ENCODE results near the gene SCML2.
A peak's percentile ranks its signal among the peaks of the same experiment; 100 is the strongest.

SCML2 gene

DNA sequence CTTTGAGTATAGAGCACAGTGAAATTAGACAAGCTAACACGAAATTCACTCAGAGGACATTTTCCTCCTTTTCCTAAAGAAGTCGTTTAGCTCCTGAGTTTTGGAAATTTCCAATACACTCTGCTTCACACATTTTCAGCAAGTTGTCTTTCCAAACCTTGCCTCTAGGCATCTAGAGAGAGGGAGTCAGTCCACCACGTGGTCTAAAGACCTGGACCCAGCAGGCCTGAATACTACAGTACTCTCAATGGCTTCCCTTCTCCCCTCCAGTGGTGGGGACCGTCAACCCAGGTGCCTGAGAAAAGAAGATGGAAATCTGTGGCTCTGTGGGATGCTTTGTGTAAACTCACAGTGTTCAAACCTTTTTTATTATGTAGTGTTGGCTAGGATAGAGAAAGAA lies 13.9 kb upstream of the SCML2 start:
- Histone ChIP-seq H3K4me2 (ENCODE audit: low read length, poor library complexity, severe bottlenecking) (no peak overlapping the region), H4K8ac (ENCODE audit: low read length) (no peak overlapping the region), H3K9ac (ENCODE audit: low read length) (no peak overlapping the region), H3K27me3 (ENCODE audit: control insufficient read depth in 1 of 2, insufficient read depth in 1 of 2, low read length in 2 of 2) (peaks cover 0 to 17% of the 10 kb centered on the region in 2 experiments), H2BK15ac (ENCODE audit: low read depth, poor library complexity, severe bottlenecking) (no peak overlapping the region), H3K4ac (ENCODE audit: low read depth in 1 of 2, low read length in 2 of 2) (no peak overlapping the region), H2BK12ac (ENCODE audit: low read length in 2 of 2) (no peak overlapping the region), H3K14ac (ENCODE audit: low read length in 2 of 2) (no peak overlapping the region), H3K36me3 (ENCODE audit: control insufficient read depth in 1 of 2, insufficient read depth in 2 of 2, low read depth in 1 of 2, low read length in 2 of 2) (no peaks in the 10 kb centered on the region), H2BK5ac (ENCODE audit: low read depth, low read length, poor library complexity, severe bottlenecking) (no peak overlapping the region), H3K9me3 (ENCODE audit: control insufficient read depth, low read length) (no peaks in the 10 kb centered on the region), H2AK5ac (ENCODE audit: low read length, severe bottlenecking) (no peak overlapping the region), H3K79me1 (replicated peaks; ENCODE audit: low read length, poor library complexity, severe bottlenecking) (no peaks in the 10 kb centered on the region), H2AFZ (ENCODE audit: low read depth, low read length) (no peak overlapping the region), H3K27ac (ENCODE audit: low read length, poor library complexity, severe bottlenecking) (no peak overlapping the region), H3K18ac (ENCODE audit: low read depth in 1 of 2, low read length in 2 of 2) (no peak overlapping the region), H4K91ac (ENCODE audit: low read length) (no peak overlapping the region), H3K4me3 (ENCODE audit: insufficient read depth in 1 of 2, low read depth in 1 of 2, low read length in 2 of 2) (no peak overlapping the region), H3K4me1 (ENCODE audit: control insufficient read depth, insufficient read depth, low read depth, low read length) (no peaks in the 10 kb centered on the region), H3K23ac (ENCODE audit: low read length in 2 of 2) (no peak overlapping the region), H2BK120ac (ENCODE audit: low read depth, low read length) (no peak overlapping the region)
- 56% methylated on average over 3 of the region's 4 CpGs for WGBS
- DNase-seq = no peak

DNA sequence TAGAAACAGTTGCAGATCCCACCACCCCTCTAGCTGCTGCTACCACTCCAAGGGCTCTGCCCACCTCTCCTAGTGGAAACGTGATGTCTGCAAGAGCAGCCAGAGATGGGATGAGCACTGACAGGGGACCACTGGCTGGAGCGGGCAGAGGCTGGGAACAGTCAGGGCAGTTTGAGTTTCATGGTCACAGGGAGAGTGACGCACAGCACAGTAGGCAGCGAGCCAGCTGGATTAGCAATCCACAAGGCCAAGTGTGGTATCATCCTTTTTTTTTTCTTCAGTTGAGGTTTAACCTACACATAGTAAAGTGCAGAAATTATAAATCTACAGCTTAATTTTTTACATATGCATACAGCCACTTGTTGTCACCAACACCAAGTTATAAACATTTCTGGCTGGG lies 6.4 kb upstream of the SCML2 start:
- H2BK15ac ChIP-seq (ENCODE audit: low read depth, poor library complexity, severe bottlenecking) = no peak overlapping the region
- H3K36me3 ChIP-seq (ENCODE audit: control insufficient read depth in 1 of 2, insufficient read depth in 2 of 2, low read depth in 1 of 2, low read length in 2 of 2) = no peaks in the 10 kb centered on the region
- H3K4ac ChIP-seq (ENCODE audit: low read depth in 1 of 2, low read length in 2 of 2) = no peak overlapping the region
- H3K4me3 ChIP-seq (ENCODE audit: insufficient read depth in 1 of 2, low read depth in 1 of 2, low read length in 2 of 2) = no peak overlapping the region
- no peak overlapping the region for H4K8ac ChIP-seq (ENCODE audit: low read length)
- H3K23ac ChIP-seq (ENCODE audit: low read length in 2 of 2) = no peak overlapping the region
- no peak overlapping the region for H2AFZ ChIP-seq (ENCODE audit: low read depth, low read length)
- H3K9me3 ChIP-seq (ENCODE audit: control insufficient read depth, low read length) = no peaks in the 10 kb centered on the region
- no CpG with 5 or more reads among the region's 4 CpGs for WGBS
- no peak overlapping the region for H2BK5ac ChIP-seq (ENCODE audit: low read depth, low read length, poor library complexity, severe bottlenecking)
- no peak overlapping the region for H3K14ac ChIP-seq (ENCODE audit: low read length in 2 of 2)
- DNase-seq = no peak
- H3K27ac ChIP-seq (ENCODE audit: low read length, poor library complexity, severe bottlenecking) = no peak overlapping the region
- H2BK120ac ChIP-seq (ENCODE audit: low read depth, low read length) = no peak overlapping the region
- no peaks in the 10 kb centered on the region for H3K79me1 ChIP-seq (replicated peaks; ENCODE audit: low read length, poor library complexity, severe bottlenecking)
- no peak overlapping the region for H3K4me2 ChIP-seq (ENCODE audit: low read length, poor library complexity, severe bottlenecking)
- H2BK12ac ChIP-seq (ENCODE audit: low read length in 2 of 2) = no peak overlapping the region
- H3K9ac ChIP-seq (ENCODE audit: low read length) = no peak overlapping the region
- no peak overlapping the region for H3K18ac ChIP-seq (ENCODE audit: low read depth in 1 of 2, low read length in 2 of 2)
- H3K4me1 ChIP-seq (ENCODE audit: control insufficient read depth, insufficient read depth, low read depth, low read length) = no peaks in the 10 kb centered on the region
- no peak overlapping the region for H4K91ac ChIP-seq (ENCODE audit: low read length)
- peaks cover 4 to 19% of the 10 kb centered on the region in 2 experiments for H3K27me3 ChIP-seq (ENCODE audit: control insufficient read depth in 1 of 2, insufficient read depth in 1 of 2, low read length in 2 of 2)
- H2AK5ac ChIP-seq (ENCODE audit: low read length, severe bottlenecking) = no peak overlapping the region

- DNase-seq = no peak
- peaks cover 3% of the 10 kb centered on the region for H3K4me1 ChIP-seq (ENCODE audit: control insufficient read depth, insufficient read depth, low read depth, low read length)
- H2BK12ac ChIP-seq (ENCODE audit: low read length in 2 of 2) = no peak overlapping the region
- H3K4me2 ChIP-seq (ENCODE audit: low read length, poor library complexity, severe bottlenecking) = peak overlapping the region; percentile 86
- H3K36me3 ChIP-seq (ENCODE audit: control insufficient read depth in 1 of 2, insufficient read depth in 2 of 2, low read depth in 1 of 2, low read length in 2 of 2) = no peaks in the 10 kb centered on the region
- H3K4me3 ChIP-seq (ENCODE audit: insufficient read depth in 1 of 2, low read depth in 1 of 2, low read length in 2 of 2) = peak overlapping the region; percentile 68 to 79
- no peak overlapping the region for H3K23ac ChIP-seq (ENCODE audit: low read length in 2 of 2)
- no peaks in the 10 kb centered on the region for H3K79me1 ChIP-seq (replicated peaks; ENCODE audit: low read length, poor library complexity, severe bottlenecking)
- no peak overlapping the region for H2BK15ac ChIP-seq (ENCODE audit: low read depth, poor library complexity, severe bottlenecking)
- H3K4ac ChIP-seq (ENCODE audit: low read depth in 1 of 2, low read length in 2 of 2) = no peak overlapping the region
- no peak overlapping the region for H3K18ac ChIP-seq (ENCODE audit: low read depth in 1 of 2, low read length in 2 of 2)
- no peak overlapping the region for H3K27ac ChIP-seq (ENCODE audit: low read length, poor library complexity, severe bottlenecking)
- no peak overlapping the region for H4K8ac ChIP-seq (ENCODE audit: low read length)
- peak overlapping the region; percentile 84 for H3K9ac ChIP-seq (ENCODE audit: low read length)
- H3K14ac ChIP-seq (ENCODE audit: low read length in 2 of 2) = no peak overlapping the region
- H2BK120ac ChIP-seq (ENCODE audit: low read depth, low read length) = no peak overlapping the region
- peak overlapping the region; percentile 42 for H2AFZ ChIP-seq (ENCODE audit: low read depth, low read length)
- H3K27me3 ChIP-seq (ENCODE audit: control insufficient read depth in 1 of 2, insufficient read depth in 1 of 2, low read length in 2 of 2) = peaks cover 0 to 7% of the 10 kb centered on the region in 2 experiments
- H2AK5ac ChIP-seq (ENCODE audit: low read length, severe bottlenecking) = no peak overlapping the region
- WGBS = under 1% methylated on average over 16 of the region's 50 CpGs
- no peak overlapping the region for H2BK5ac ChIP-seq (ENCODE audit: low read depth, low read length, poor library complexity, severe bottlenecking)
- H4K91ac ChIP-seq (ENCODE audit: low read length) = no peak overlapping the region
- H3K9me3 ChIP-seq (ENCODE audit: control insufficient read depth, low read length) = no peaks in the 10 kb centered on the region
These were observed 538 bp downstream of the SCML2 start for GRCh38 chrX:18353931-18354368.

GRCh38 chrX:18351784-18352183 lies 2.7 kb downstream of the SCML2 start:
- Histone ChIP-seq H3K27me3 (ENCODE audit: control insufficient read depth in 1 of 2, insufficient read depth in 1 of 2, low read length in 2 of 2) (no peaks in the 10 kb centered on the region), H3K4ac (ENCODE audit: low read depth in 1 of 2, low read length in 2 of 2) (no peak overlapping the region)
- 33% methylated on average over 1 of the region's 2 CpGs for WGBS

More at GRCh38 chrX:18351784-18352183, 2.7 kb downstream of the SCML2 start:
- DNase-seq = no peak
- Histone ChIP-seq H3K9me3 (ENCODE audit: control insufficient read depth, low read length) (no peaks in the 10 kb centered on the region), H4K91ac (ENCODE audit: low read length) (no peak overlapping the region), H3K4me1 (ENCODE audit: control insufficient read depth, insufficient read depth, low read depth, low read length) (peaks cover 3% of the 10 kb centered on the region), H2BK5ac (ENCODE audit: low read depth, low read length, poor library complexity, severe bottlenecking) (no peak overlapping the region), H2BK12ac (ENCODE audit: low read length in 2 of 2) (no peak overlapping the region), H3K23ac (ENCODE audit: low read length in 2 of 2) (no peak overlapping the region), H2AK5ac (ENCODE audit: low read length, severe bottlenecking) (no peak overlapping the region), H3K14ac (ENCODE audit: low read length in 2 of 2) (no peak overlapping the region), H3K27ac (ENCODE audit: low read length, poor library complexity, severe bottlenecking) (no peak overlapping the region), H3K4me2 (ENCODE audit: low read length, poor library complexity, severe bottlenecking) (no peak overlapping the region), H3K18ac (ENCODE audit: low read depth in 1 of 2, low read length in 2 of 2) (no peak overlapping the region), H2AFZ (ENCODE audit: low read depth, low read length) (no peak overlapping the region), H3K4me3 (ENCODE audit: insufficient read depth in 1 of 2, low read depth in 1 of 2, low read length in 2 of 2) (no peak overlapping the region), H3K36me3 (ENCODE audit: control insufficient read depth in 1 of 2, insufficient read depth in 2 of 2, low read depth in 1 of 2, low read length in 2 of 2) (no peaks in the 10 kb centered on the region), H4K8ac (ENCODE audit: low read length) (no peak overlapping the region), H3K79me1 (replicated peaks; ENCODE audit: low read length, poor library complexity, severe bottlenecking) (no peaks in the 10 kb centered on the region), H2BK120ac (ENCODE audit: low read depth, low read length) (no peak overlapping the region), H3K9ac (ENCODE audit: low read length) (no peak overlapping the region), H2BK15ac (ENCODE audit: low read depth, poor library complexity, severe bottlenecking) (no peak overlapping the region)

Measured in mesenchymal stem cell (in vitro differentiated cells and primary cell).